IPS-20b (cell line): ENCODE data around the gene DET1.

Source experiments
- H3K27ac ChIP-seq: one replicate; pipeline ENCODE4 v1.5.1; 2013; ENCODE audit warnings: low read length
- H3K27me3 ChIP-seq: 2 replicates; pipeline ENCODE4 v1.6.1; 2013; ENCODE audit warnings: mild to moderate bottlenecking, low read length, inconsistent platforms; ENCODE audit not compliant: insufficient read depth
- H3K36me3 ChIP-seq: 2 replicates; pipeline ENCODE4 v1.6.1; 2013; ENCODE audit warnings: low read depth, mild to moderate bottlenecking, inconsistent platforms, low read length, moderate library complexity; ENCODE audit not compliant: insufficient read depth
- H3K4me1 ChIP-seq: 2 replicates; pipeline ENCODE4 v1.6.1; 2013; ENCODE audit warnings: mild to moderate bottlenecking, control low read depth, inconsistent platforms, low read length, moderate library complexity; ENCODE audit not compliant: insufficient read depth
- H3K4me3 ChIP-seq: 2 replicates; pipeline ENCODE4 v1.5.1; 2013; ENCODE audit warnings: mild to moderate bottlenecking, low read length, inconsistent platforms
- H3K9ac ChIP-seq: 2 replicates; pipeline ENCODE4 v1.6.1; 2013; ENCODE audit warnings: low read depth, mild to moderate bottlenecking, inconsistent platforms, low read length, moderate library complexity
- H3K9me3 ChIP-seq: 2 replicates; pipeline ENCODE4 v1.6.1; 2013; ENCODE audit warnings: mild to moderate bottlenecking, low read depth, low read length, inconsistent platforms; ENCODE audit not compliant: insufficient read depth

DET1 gene

GRCh38 chr15:88546248-88547129 lies at the start of gene DET1:
Gene DET1 (minus strand): TSS chr15:88546681. CDS start chr15:88531705, 14,976 bp downstream.
- H3K4me1 ChIP-seq: peaks cover 8% of the 10 kb centered on the region
- H3K9ac ChIP-seq: peak within 1 kb of the TSS; percentile 94
- H3K4me3 ChIP-seq: peak within 1 kb of the TSS; percentile 91
- no peaks in the 10 kb centered on the region for H3K9me3 ChIP-seq
- H3K27me3 ChIP-seq: no peaks in the 10 kb centered on the region
- H3K27ac ChIP-seq: no peak within 1 kb of the TSS
- no peaks in the 10 kb centered on the region for H3K36me3 ChIP-seq

GRCh38 chr15:88591384-88591783 lies 44.9 kb upstream of the DET1 start:
- Histone ChIP-seq H3K9me3 (no peaks in the 10 kb centered on the region), H3K9ac (no peak overlapping the region), H3K27me3 (no peaks in the 10 kb centered on the region), H3K36me3 (no peaks in the 10 kb centered on the region), H3K27ac (no peak overlapping the region), H3K4me3 (no peak overlapping the region), H3K4me1 (no peaks in the 10 kb centered on the region)

GRCh38 chr15:88590759-88591158 lies 44.3 kb upstream of the DET1 start:
- Histone ChIP-seq H3K27me3 (no peaks in the 10 kb centered on the region), H3K27ac (no peak overlapping the region), H3K9ac (no peak overlapping the region)

GRCh38 chr15:88586401-88587162 lies 40.1 kb upstream of the DET1 start:
- H3K9me3 ChIP-seq: no peaks in the 10 kb centered on the region
- no peak overlapping the region for H3K27ac ChIP-seq
- no peak overlapping the region for H3K9ac ChIP-seq
- H3K36me3 ChIP-seq: no peaks in the 10 kb centered on the region
- no peaks in the 10 kb centered on the region for H3K4me1 ChIP-seq
- no peaks in the 10 kb centered on the region for H3K27me3 ChIP-seq
- no peak overlapping the region for H3K4me3 ChIP-seq

More at GRCh38 chr15:88590759-88591158, 44.3 kb upstream of the DET1 start:
- no peaks in the 10 kb centered on the region for H3K9me3 ChIP-seq
- no peaks in the 10 kb centered on the region for H3K4me1 ChIP-seq
- H3K36me3 ChIP-seq: no peaks in the 10 kb centered on the region
- H3K4me3 ChIP-seq: no peak overlapping the region

GRCh38 chr15:88580532-88580931 lies 34.1 kb upstream of the DET1 start:
- Histone ChIP-seq H3K4me1 (no peaks in the 10 kb centered on the region), H3K9me3 (no peaks in the 10 kb centered on the region), H3K4me3 (no peak overlapping the region), H3K36me3 (no peaks in the 10 kb centered on the region), H3K9ac (no peak overlapping the region), H3K27me3 (no peaks in the 10 kb centered on the region), H3K27ac (no peak overlapping the region)

- no peak overlapping the region for H3K27ac ChIP-seq
- H3K9me3 ChIP-seq: no peaks in the 10 kb centered on the region
- H3K4me3 ChIP-seq: no peak overlapping the region
- peaks cover 3% of the 10 kb centered on the region; the same call in 1 of the 2 replicates for H3K4me1 ChIP-seq
- H3K9ac ChIP-seq: no peak overlapping the region
- no peaks in the 10 kb centered on the region for H3K36me3 ChIP-seq
- no peaks in the 10 kb centered on the region for H3K27me3 ChIP-seq
These were observed 32.8 kb upstream of the DET1 start for GRCh38 chr15:88579322-88579721.

GRCh38 chr15:88574655-88575054 lies 28.2 kb upstream of the DET1 start:
- Histone ChIP-seq H3K9me3 (no peaks in the 10 kb centered on the region), H3K9ac (no peak overlapping the region), H3K27me3 (no peaks in the 10 kb centered on the region)

GRCh38 chr15:88574077-88574476 lies 27.6 kb upstream of the DET1 start:
- Histone ChIP-seq H3K36me3 (no peaks in the 10 kb centered on the region), H3K9me3 (no peaks in the 10 kb centered on the region), H3K27me3 (no peaks in the 10 kb centered on the region), H3K27ac (no peak overlapping the region), H3K9ac (no peak overlapping the region), H3K4me3 (no peak overlapping the region), H3K4me1 (peaks cover 3% of the 10 kb centered on the region; the same call in 1 of the 2 replicates)

More at GRCh38 chr15:88574655-88575054, 28.2 kb upstream of the DET1 start:
- H3K36me3 ChIP-seq: no peaks in the 10 kb centered on the region
- H3K4me3 ChIP-seq: no peak overlapping the region
- peaks cover 3% of the 10 kb centered on the region; the same call in 1 of the 2 replicates for H3K4me1 ChIP-seq
- H3K27ac ChIP-seq: no peak overlapping the region

GRCh38 chr15:88571852-88572259 lies 25.4 kb upstream of the DET1 start:
- H3K9ac ChIP-seq: no peak overlapping the region
- H3K27ac ChIP-seq: no peak overlapping the region
- no peaks in the 10 kb centered on the region for H3K27me3 ChIP-seq
- no peaks in the 10 kb centered on the region for H3K36me3 ChIP-seq
- no peak overlapping the region for H3K4me3 ChIP-seq
- H3K4me1 ChIP-seq: peaks cover 3% of the 10 kb centered on the region; the same call in 1 of the 2 replicates
- no peaks in the 10 kb centered on the region for H3K9me3 ChIP-seq

- H3K4me3 ChIP-seq: no peak overlapping the region
- H3K27me3 ChIP-seq: no peaks in the 10 kb centered on the region
- H3K9me3 ChIP-seq: no peaks in the 10 kb centered on the region
- peaks cover 3% of the 10 kb centered on the region; the same call in 1 of the 2 replicates for H3K4me1 ChIP-seq
- H3K36me3 ChIP-seq: no peaks in the 10 kb centered on the region
- H3K9ac ChIP-seq: no peak overlapping the region
- no peak overlapping the region for H3K27ac ChIP-seq
These were observed 24.8 kb upstream of the DET1 start for GRCh38 chr15:88571153-88571851.

GRCh38 chr15:88568589-88568988 lies 22.1 kb upstream of the DET1 start:
- Histone ChIP-seq H3K4me1 (no peaks in the 10 kb centered on the region), H3K9me3 (no peaks in the 10 kb centered on the region), H3K9ac (no peak overlapping the region), H3K27me3 (no peaks in the 10 kb centered on the region), H3K27ac (no peak overlapping the region), H3K4me3 (no peak overlapping the region), H3K36me3 (no peaks in the 10 kb centered on the region)
